ENCODE results near the gene EPB41. TPM values are rescaled to one million over a fixed set of nuclear protein-coding genes. Genes with fewer than 3 reads are reported as not detected.

EPB41 gene
- polyA plus RNA-seq, 3 donors from 2014 or later: 39.7 to 88.9 (median 59.4) TPM

- Mint-ChIP-seq H3K4me1 (peaks cover 62 to 82% of the 10 kb centered on the region in 2 donors), H3K9me3 (no peaks in the 10 kb centered on the region), H3K4me3 (no peak overlapping the region), H3K27ac (peak overlapping the region in 2 of 6 donors; percentile 29 to 83), H3K36me3 (peaks cover 4 to 9% (median 5%) of the 10 kb centered on the region in 3 donors), H3K27me3 (ENCODE audit: low read depth in 3 of 3) (peaks cover 0 to 2% (median 0%) of the 10 kb centered on the region in 3 donors)
- DNase-seq: no peak
Observed at GRCh38 chr1:28983509-28984310, 69.3 kb downstream of the EPB41 start.

GRCh38 chr1:28984311-28984684 lies 69.9 kb downstream of the EPB41 start:
- H3K4me3 Mint-ChIP-seq: no peak overlapping the region
- H3K36me3 Mint-ChIP-seq: peaks cover 4 to 15% (median 11%) of the 10 kb centered on the region in 3 donors

GRCh38 chr1:28985427-28985826 lies 71.1 kb downstream of the EPB41 start:
- H3K4me3 Mint-ChIP-seq: no peak overlapping the region
- H3K27me3 Mint-ChIP-seq (ENCODE audit: low read depth in 3 of 3): peaks cover 0 to 2% (median 0%) of the 10 kb centered on the region in 3 donors
- H3K36me3 Mint-ChIP-seq: peaks cover 4 to 15% (median 11%) of the 10 kb centered on the region in 3 donors
- peaks cover 52 to 80% of the 10 kb centered on the region in 2 donors for H3K4me1 Mint-ChIP-seq
- no peak for DNase-seq
- peak overlapping the region in 3 of 6 donors; percentile 10 to 55 (median 37) for H3K27ac Mint-ChIP-seq
- H3K9me3 Mint-ChIP-seq: no peaks in the 10 kb centered on the region

More at GRCh38 chr1:28984311-28984684, 69.9 kb downstream of the EPB41 start:
- no peak overlapping the region for H3K27ac Mint-ChIP-seq
- DNase-seq: no peak
- H3K4me1 Mint-ChIP-seq: peaks cover 60 to 83% of the 10 kb centered on the region in 2 donors
- peaks cover 0 to 2% (median 0%) of the 10 kb centered on the region in 3 donors for H3K27me3 Mint-ChIP-seq (ENCODE audit: low read depth in 3 of 3)
- H3K9me3 Mint-ChIP-seq: no peaks in the 10 kb centered on the region

GRCh38 chr1:28986306-28986910 lies 72.0 kb downstream of the EPB41 start:
- H3K27me3 Mint-ChIP-seq (ENCODE audit: low read depth in 3 of 3): peaks cover 0 to 2% (median 0%) of the 10 kb centered on the region in 3 donors
- H3K4me3 Mint-ChIP-seq: peak overlapping the region in 2 of 5 donors; percentile 29 to 30
- H3K4me1 Mint-ChIP-seq: peaks cover 42 to 75% of the 10 kb centered on the region in 2 donors
- H3K36me3 Mint-ChIP-seq: peaks cover 4 to 18% (median 11%) of the 10 kb centered on the region in 3 donors
- H3K27ac Mint-ChIP-seq: peak overlapping the region in 4 of 6 donors; percentile 3 to 45 (median 36)
- H3K9me3 Mint-ChIP-seq: no peaks in the 10 kb centered on the region
- no peak for DNase-seq

- Mint-ChIP-seq H3K27ac (no peak overlapping the region), H3K27me3 (ENCODE audit: low read depth in 3 of 3) (peaks cover 0 to 3% (median 1%) of the 10 kb centered on the region in 3 donors), H3K36me3 (peaks cover 4 to 20% (median 18%) of the 10 kb centered on the region in 3 donors), H3K4me3 (no peak overlapping the region), H3K9me3 (no peaks in the 10 kb centered on the region), H3K4me1 (peaks cover 3 to 32% of the 10 kb centered on the region in 2 donors)
- no peak for DNase-seq
Observed at GRCh38 chr1:29002792-29003191, 88.4 kb downstream of the EPB41 start.

GRCh38 chr1:29004288-29004687 lies 89.9 kb downstream of the EPB41 start:
- no peaks in the 10 kb centered on the region for H3K9me3 Mint-ChIP-seq
- H3K27ac Mint-ChIP-seq: peak overlapping the region in 1 of 6 donors; percentile 23
- no peak overlapping the region for H3K4me3 Mint-ChIP-seq
- peaks cover 9 to 46% of the 10 kb centered on the region in 2 donors for H3K4me1 Mint-ChIP-seq
- DNase-seq: no peak
- H3K36me3 Mint-ChIP-seq: peaks cover 4 to 25% (median 23%) of the 10 kb centered on the region in 3 donors
- peaks cover 0 to 2% (median 1%) of the 10 kb centered on the region in 3 donors for H3K27me3 Mint-ChIP-seq (ENCODE audit: low read depth in 3 of 3)

GRCh38 chr1:29004798-29005197 lies 90.4 kb downstream of the EPB41 start:
- DNase-seq: no peak
- no peaks in the 10 kb centered on the region for H3K9me3 Mint-ChIP-seq
- H3K36me3 Mint-ChIP-seq: peaks cover 4 to 25% (median 23%) of the 10 kb centered on the region in 3 donors
- no peak overlapping the region for H3K4me3 Mint-ChIP-seq
- peaks cover 9 to 46% of the 10 kb centered on the region in 2 donors for H3K4me1 Mint-ChIP-seq
- H3K27me3 Mint-ChIP-seq (ENCODE audit: low read depth in 3 of 3): peaks cover 0 to 2% (median 1%) of the 10 kb centered on the region in 3 donors
- peak overlapping the region in 1 of 6 donors; percentile 17 for H3K27ac Mint-ChIP-seq

- H3K27me3 Mint-ChIP-seq (ENCODE audit: low read depth in 3 of 3): peaks cover 0 to 5% (median 2%) of the 10 kb centered on the region in 3 donors
- peak overlapping the region in 1 of 6 donors; percentile 34 for H3K27ac Mint-ChIP-seq
- H3K36me3 Mint-ChIP-seq: peaks cover 8 to 19% (median 13%) of the 10 kb centered on the region in 3 donors
- peaks cover 10 to 24% of the 10 kb centered on the region in 2 donors for H3K4me1 Mint-ChIP-seq
- H3K4me3 Mint-ChIP-seq: no peak overlapping the region
- no peaks in the 10 kb centered on the region for H3K9me3 Mint-ChIP-seq
- no peak for DNase-seq
Observed at GRCh38 chr1:29011775-29012174, 97.4 kb downstream of the EPB41 start.

GRCh38 chr1:29017235-29017634 lies 102.9 kb downstream of the EPB41 start:
- peaks cover 0 to 2% (median 0%) of the 10 kb centered on the region in 3 donors for H3K27me3 Mint-ChIP-seq (ENCODE audit: low read depth in 3 of 3)
- H3K27ac Mint-ChIP-seq: peak overlapping the region; percentile 39 to 78 (median 66)
- peaks cover 0 to 12% (median 6%) of the 10 kb centered on the region in 3 donors for H3K36me3 Mint-ChIP-seq
- peaks cover 17 to 21% of the 10 kb centered on the region in 2 donors for H3K4me1 Mint-ChIP-seq
- no peaks in the 10 kb centered on the region for H3K9me3 Mint-ChIP-seq
- DNase-seq: peak; percentile 1 to 12 (median 7)
- H3K4me3 Mint-ChIP-seq: no peak overlapping the region

GRCh38 chr1:29017975-29018712 lies 103.8 kb downstream of the EPB41 start:
- Mint-ChIP-seq H3K36me3 (peaks cover 0 to 12% (median 6%) of the 10 kb centered on the region in 3 donors), H3K9me3 (no peaks in the 10 kb centered on the region), H3K4me1 (peaks cover 17 to 21% of the 10 kb centered on the region in 2 donors), H3K27ac (peak overlapping the region in 5 of 6 donors; percentile 35 to 75 (median 47)), H3K4me3 (no peak overlapping the region), H3K27me3 (ENCODE audit: low read depth in 3 of 3) (peaks cover 0 to 2% (median 0%) of the 10 kb centered on the region in 3 donors)
- no peak for DNase-seq

- DNase-seq: no peak
- Mint-ChIP-seq H3K27ac (no peak overlapping the region), H3K36me3 (peaks cover 3 to 16% (median 4%) of the 10 kb centered on the region in 3 donors), H3K9me3 (no peaks in the 10 kb centered on the region), H3K4me3 (no peak overlapping the region), H3K4me1 (peaks cover 11 to 16% of the 10 kb centered on the region in 2 donors), H3K27me3 (ENCODE audit: low read depth in 3 of 3) (peaks cover 0 to 5% (median 0%) of the 10 kb centered on the region in 3 donors)
Observed at GRCh38 chr1:29022620-29023019, 108.3 kb downstream of the EPB41 start.

GRCh38 chr1:29029667-29030066 lies 115.3 kb downstream of the EPB41 start:
- Mint-ChIP-seq H3K27me3 (ENCODE audit: low read depth in 3 of 3) (peaks cover 0 to 2% (median 0%) of the 10 kb centered on the region in 3 donors), H3K9me3 (no peaks in the 10 kb centered on the region), H3K4me1 (peaks cover 3 to 8% of the 10 kb centered on the region in 2 donors), H3K27ac (peak overlapping the region in 3 of 6 donors; percentile 24 to 58 (median 26)), H3K36me3 (peaks cover 3 to 27% (median 11%) of the 10 kb centered on the region in 3 donors), H3K4me3 (no peak overlapping the region)
- DNase-seq: no peak

GRCh38 chr1:29032841-29033240 lies 118.5 kb downstream of the EPB41 start:
- Mint-ChIP-seq H3K4me3 (no peak overlapping the region), H3K4me1 (no peaks in the 10 kb centered on the region), H3K27ac (peak overlapping the region in 4 of 6 donors; percentile 8 to 37 (median 21)), H3K9me3 (no peaks in the 10 kb centered on the region), H3K36me3 (peaks cover 7 to 32% (median 9%) of the 10 kb centered on the region in 3 donors), H3K27me3 (ENCODE audit: low read depth in 3 of 3) (no peaks in the 10 kb centered on the region)
- no peak for DNase-seq
